Stimulated activated CD8-positive, alpha-beta memory T cell treated with anti-CD3 and anti-CD28 coated beads, Interleukin-12 subunit alpha, Interleukin-12 subunit beta, amount 100 ng/mL, for 1 hour (primary cell): ENCODE data around the gene INPP4B.
"Not testable (repeated sequence)": the region's sequence is repeated elsewhere in the genome, so short reads cannot be mapped to it uniquely, and the experiment has no call there.

Source experiments
- DNase-seq: peaks from one replicate; pipeline ENCODE4 v3.0.0-alpha.2; 2020; ENCODE audit warnings: low read depth

The INPP4B gene

DNA sequence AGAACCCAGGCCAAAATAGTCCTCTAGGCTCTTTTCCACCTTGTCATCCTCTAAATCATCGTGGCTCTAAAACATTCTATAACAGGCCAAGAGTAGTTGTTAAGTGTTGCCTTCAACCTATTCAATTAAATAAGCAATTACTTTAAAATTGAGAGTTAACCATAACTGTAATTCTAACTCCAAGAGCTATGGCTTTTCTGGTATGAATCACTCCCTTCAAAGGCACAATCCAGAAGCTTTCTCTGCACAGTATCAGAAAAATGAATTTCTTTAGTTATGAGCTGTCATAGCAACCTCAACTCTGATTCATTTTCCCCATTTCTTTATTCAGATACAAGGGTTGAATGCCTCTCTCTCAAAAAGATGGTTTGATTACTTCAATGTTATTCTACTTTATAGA lies 21.7 kb downstream of the INPP4B start:
- no peak for DNase-seq

DNA sequence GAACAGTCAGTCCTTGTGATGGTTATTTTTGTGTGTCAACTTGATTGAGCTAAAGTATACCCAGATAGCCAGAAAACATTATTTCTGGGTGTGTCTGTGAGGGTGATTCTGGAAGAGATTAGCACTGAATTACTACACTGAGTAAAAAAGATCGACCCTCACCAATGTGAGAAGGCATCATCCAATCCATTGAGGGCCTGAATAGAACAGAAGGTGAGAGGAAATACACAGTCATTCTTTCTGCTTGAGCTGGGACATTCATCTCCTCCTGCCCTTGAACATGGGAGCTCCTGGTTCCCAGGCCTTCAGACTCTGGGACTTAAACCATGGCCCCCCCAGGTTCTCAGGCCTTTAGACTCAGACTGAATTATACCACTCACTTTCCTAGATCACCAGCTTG lies 22.3 kb downstream of the INPP4B start:
- DNase-seq = no peak

DNA sequence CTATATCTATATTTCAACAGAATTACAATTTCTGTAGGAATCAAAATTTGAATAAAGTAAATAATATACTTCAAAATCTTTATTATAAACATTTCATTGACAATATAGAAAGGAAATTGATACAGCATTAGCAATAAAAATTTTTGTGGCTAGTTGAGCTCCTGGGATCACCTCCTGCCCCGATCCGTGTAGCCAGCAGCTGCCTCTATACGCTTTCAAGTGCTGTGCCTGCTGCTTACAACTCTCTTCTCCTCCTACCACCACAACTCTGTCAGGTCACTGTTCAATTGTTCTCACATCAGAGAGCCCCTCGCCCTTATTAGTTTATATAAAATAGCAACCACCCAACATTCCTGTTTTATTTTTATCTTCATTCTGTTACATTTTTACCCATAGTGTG lies 27.6 kb downstream of the INPP4B start:
- DNase-seq = no peak

DNA sequence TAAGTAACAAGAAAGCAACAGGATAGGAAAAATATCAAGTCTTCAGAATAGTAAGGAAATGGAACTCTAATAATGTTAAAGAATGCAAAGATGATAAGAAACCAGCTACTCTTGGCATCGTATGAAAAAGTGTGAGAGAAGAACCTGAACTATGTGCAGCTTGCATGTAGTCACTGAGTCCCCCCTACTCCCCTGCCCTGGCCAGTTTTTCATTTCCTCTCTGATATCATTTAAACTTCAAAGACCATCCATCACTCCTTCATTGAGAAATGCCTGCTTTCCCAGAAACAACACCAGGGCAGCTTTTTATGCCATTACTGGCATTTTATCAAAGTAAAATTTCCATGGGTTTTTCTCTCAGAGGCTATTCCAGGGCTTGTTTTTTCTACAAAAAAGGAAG lies 28.1 kb downstream of the INPP4B start:
- DNase-seq = no peak

DNA sequence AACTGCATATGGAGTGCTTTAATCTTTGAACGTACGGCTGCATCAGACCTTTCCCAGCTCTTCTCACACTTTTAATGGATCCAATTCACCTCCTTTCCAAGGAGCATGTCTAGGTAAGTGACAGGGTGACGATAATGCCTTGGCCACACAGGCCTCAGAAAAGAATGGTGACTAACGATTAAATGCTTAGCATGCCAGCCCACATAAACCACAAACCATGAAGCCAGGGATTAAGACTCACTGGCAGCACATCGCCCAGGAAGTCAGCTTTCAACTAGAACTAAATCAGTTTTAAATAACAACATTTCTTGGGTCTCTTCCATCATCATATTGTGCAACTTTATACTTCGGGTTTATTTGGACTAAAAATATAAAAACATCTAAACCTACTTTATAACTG lies 28.7 kb downstream of the INPP4B start:
- DNase-seq = no peak

DNA sequence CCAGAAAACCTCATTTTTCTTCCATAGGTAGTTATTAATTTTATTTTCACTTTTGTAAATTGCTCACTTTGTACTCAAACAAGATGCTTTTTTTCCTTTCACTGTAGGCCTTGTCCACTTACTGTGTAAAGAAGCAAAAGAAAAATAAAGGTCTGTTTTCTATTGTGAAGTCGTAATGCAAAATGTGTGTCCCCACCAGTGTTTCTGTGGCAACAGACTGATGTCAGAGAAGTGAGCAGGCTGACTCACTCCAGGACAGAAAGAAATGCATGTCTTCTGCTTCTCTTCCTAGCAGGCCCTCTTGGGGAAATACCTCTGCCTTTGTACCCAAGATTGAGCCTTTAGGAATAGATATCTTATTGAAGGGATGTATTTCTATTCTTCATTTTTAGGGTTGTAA lies 30.3 kb downstream of the INPP4B start:
- no peak for DNase-seq

DNA sequence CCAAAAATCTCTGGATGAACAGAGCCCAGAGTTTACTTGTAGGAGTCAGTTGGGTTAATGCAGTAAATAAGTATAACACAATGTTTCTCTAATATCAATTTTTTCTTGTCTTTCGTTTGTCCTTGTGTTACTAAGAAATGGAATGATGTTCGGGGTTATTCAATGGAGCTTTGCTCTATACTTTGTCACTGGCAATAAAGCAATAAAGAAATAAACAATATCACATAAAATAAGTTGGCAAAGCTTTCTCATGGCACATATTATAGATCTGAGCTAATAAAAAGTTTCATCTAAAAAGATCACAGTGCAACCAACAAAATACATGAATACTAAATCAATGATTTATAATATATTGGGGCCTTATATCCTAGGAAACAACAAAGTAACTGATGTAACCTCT lies 32.7 kb downstream of the INPP4B start:
- DNase-seq = no peak

DNA sequence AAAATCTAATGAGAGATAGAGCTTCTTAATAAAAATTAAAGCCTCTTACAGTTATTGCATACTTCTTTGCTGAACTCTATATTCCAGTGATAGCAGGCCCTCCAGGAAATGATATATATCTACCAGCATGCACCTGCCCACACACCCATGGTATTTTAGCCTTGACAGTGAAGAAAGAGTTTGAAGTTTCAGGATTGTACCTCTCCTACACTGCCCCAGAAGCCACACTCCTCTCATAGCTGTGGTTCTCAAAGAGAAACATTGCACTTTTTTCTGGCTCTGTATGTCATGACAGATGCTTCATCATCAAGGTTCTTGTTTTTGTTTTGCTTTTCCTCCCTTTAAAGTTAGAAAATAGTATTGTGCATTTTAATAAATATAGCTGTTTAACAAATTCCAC lies 34.0 kb downstream of the INPP4B start:
- no peak for DNase-seq

DNA sequence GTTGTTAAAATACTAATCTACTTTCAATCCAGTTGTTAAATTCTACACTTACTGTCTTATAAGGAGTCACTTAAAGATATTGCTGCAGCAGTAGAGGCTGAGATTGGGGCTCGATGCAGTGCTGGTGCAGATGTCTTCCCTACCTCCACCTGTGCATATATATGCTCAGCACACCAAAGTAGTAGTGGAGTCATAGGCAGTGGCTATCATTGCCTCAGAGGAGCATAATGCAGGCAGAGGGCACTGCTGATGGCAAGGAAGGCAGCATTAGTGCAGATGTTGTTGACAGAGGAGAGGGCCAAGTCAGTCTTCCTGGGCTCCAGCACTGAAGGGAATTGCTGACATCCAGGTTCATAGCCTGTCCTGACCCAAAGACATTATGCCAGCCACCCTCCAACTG lies 35.1 kb downstream of the INPP4B start:
- no peak for DNase-seq

DNA sequence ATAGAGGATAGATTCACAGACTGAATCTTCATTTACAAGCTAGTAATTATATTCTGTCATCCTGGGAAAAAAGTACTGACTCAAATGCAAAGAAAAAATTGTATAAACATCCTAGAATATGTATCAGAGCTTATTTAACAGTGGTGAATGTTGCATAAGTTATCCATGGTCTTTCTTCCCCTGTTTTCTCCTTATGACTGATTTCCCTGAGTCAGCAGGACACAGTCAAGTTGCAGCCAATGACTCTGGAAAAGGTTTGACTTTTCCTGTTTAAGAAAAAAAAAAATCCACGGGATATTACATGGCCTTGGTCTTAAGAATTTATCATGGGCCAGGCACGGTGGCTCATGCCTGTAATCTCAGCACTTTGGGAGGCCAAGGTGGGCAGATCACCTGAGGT lies 36.5 kb downstream of the INPP4B start:
- no peak for DNase-seq

DNA sequence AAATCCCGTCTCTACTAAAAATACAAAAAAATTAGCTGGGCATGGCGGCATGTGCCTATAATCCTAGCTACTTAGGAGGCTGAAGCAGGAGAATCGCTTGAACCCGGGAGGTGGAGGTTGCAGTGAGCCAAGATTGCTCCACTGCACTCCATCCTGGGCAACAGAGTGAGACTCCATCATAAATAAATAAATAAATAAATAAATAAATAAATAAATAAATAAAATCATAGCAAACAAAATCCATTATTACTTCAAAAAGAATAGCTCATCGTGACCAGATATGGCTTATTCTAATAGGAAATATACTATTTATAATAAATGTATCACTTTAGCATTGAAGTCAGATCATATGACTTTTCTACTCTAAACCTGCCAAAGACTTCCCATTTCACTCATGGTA lies 42.2 kb downstream of the INPP4B start:
- DNase-seq = not testable (repeated sequence)

DNA sequence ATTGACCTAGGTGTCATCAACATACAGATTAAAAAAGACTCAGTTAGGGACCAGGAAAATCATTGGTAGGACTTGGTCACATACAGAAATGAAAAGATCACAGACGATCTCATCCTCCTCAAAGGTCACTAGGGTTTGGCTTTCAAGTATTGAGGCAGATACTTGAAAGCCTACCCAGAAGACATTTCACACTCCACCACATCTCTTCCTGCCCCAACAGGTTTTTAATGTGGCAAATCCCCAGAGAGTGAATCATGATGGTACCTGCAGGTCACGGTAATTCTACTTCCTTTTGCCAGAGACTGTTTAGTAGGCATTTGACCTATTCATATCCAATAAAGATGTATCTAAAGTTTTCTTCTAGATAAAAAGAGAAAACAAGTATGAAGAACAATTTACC lies 44.1 kb downstream of the INPP4B start:
- no peak for DNase-seq

DNA sequence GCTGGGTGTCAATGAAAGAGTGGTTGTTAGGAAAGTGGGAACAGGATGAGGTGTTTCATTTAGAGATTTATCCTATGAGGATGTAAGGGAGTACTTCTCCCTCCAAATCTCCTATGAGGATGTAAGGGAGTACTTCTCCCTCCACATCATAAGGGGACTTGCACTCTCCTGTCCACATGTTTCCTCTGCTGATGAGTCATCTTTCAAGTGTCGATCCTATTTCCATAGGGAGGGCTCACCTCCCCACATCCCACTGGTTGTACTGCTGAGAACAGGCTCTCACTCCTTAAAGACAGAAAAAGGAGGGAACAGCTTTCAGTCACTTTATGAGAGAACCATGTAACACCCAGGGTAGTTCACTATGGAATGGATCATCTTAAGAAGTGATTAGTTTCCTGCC lies 65.0 kb downstream of the INPP4B start:
- DNase-seq = no peak

DNA sequence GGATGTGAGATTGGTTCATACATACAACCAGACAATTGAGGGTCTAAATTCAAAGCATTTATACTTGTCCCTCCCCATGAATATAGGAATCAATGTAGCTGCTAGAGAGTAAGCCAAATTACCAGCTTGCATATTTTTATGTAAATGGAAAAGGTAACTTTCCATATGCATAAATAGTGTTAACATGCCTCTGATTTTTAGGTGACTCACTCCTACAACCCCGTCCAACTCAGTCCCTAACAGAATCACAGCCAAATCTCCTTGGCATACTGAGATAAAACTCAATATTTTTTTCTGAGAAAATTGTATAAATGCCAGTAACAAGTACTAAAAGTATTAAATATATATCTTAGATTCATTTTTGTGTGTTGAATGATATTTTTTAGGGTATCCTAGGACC lies 67.2 kb downstream of the INPP4B start:
- DNase-seq = no peak

DNA sequence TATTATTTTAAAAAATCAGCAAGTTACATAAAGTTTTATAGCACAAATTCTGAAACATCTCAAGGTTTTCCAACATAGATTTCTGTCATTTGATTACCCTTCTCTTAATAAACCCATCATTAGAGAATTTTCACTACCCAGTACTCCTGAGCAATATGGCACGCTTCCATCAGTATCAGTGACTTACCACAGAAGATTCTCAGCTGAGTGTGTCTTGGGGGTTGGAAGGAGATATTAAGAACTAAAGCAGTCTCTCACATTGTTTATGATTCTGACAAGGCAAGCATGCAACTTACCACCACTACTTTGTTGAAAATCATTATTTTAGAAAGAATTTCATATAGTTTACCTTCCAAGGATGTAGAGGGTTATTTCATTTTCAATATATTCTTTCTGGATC lies 67.7 kb downstream of the INPP4B start:
- no peak for DNase-seq

DNA sequence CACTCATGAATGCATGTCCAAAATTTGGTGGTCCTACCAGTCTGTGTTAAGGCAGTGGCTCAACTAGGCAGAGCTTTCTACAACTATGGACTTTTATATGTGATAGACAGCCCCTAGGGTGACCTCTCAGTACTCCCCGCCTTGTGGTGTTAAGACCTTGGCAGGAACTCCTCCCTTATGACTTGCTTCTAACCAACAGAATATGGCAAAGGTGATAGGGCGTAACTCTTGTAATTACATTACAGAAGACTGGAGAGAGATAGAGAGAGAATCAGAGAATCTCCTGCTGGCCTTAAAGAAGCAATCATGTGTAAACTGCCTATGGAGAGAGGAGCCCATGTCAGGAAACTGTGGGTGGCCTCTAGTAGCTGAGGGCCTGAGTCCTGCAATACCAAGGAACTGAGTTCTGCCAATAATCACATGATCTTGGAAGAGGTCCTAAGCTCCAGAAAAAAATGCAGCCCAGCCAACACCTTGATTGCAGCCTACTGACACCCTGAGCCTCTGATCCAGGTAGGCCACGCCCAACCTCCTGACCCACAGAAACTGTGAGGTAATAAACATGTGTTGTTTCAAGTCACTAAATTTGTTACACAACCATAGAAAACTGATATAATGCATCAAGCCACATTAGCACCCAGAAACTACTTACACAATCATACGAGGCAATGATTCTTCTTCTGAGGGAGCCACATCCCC lies 68.9 kb downstream of the INPP4B start:
- DNase-seq = no peak

DNA sequence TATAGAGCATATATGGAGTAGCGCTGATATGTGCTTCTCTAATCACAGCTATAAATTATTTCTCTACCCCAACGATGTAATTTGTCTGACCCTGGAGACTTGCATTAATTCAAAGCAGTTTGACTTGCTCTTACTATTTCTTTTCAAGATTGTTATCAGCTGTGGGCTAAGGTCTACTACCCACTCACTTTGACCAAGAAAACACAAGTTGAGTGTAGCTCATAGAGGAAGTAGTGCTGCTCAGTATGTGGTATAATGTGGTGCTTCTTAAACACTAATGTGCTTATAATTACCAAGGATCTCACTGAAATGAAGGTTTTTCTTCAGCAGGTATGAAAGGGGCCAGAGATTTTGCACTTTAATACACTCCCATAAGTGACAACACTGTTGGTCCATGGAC lies 70.1 kb downstream of the INPP4B start:
- no peak for DNase-seq

DNA sequence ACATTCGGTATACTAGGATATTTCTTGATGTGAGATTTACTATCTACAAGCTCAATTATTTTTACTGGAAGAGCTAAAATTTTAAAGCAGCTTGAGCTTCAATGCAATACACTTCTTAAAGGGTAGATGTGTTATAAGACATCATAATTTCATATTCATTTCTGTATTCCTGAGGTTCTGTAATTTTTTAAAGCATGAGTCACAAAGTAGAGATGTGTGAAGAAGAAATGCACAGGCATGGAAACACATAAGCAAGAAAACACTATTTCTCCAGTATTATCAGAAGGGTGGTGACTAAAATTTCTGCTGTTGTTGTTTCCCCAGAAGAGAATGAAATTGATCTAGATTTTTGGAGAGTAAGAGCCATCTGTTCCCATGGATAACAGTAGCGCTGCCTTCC lies 72.6 kb downstream of the INPP4B start:
- DNase-seq = no peak

DNA sequence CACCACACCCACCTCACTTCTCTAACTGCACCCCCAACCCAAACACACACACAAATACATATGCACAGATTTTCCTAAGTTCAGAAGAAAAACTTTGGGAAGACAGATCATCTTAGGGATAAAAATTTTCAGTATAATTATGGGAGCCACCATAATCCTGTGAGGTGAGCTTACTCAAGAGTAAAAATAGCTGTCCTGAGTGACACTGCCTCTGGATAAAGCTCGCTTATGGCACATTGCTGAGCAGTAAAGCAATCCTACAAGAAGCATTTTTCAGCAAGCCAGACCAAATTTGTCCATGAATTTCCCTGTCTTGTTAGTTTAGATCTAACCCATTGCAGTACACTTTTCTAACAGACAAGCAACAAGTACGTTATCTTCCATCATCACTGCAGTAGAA lies 83.8 kb downstream of the INPP4B start:
- DNase-seq = no peak

DNA sequence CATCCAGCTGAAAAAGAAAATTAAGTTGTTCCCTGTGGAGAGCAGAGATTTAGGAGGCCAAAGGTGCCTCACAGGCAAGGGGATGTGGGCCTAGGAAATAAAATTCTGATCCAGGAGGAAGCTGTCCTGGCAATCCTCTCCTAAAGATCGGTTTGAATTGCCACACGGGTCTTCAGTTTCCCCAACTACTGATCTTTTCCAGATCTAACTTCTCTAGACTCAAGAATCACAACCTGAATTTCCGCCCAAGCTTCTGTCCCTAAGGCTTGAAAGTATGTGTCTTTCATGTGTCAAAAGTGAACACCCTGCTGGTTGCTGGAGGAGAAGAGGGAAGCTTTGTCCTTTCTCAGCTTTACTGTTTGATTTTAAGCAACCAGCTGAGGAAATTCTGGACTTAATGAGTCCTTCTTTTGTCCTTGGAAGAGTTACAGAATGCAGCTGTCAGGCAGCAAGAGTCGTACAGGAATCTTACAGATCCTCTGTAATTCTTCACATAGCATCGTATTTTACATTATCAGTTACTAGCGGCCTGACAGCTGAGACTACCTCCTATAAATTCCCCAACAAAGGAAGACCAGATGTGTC lies 93.8 kb downstream of the INPP4B start:
- DNase-seq = no peak

DNA sequence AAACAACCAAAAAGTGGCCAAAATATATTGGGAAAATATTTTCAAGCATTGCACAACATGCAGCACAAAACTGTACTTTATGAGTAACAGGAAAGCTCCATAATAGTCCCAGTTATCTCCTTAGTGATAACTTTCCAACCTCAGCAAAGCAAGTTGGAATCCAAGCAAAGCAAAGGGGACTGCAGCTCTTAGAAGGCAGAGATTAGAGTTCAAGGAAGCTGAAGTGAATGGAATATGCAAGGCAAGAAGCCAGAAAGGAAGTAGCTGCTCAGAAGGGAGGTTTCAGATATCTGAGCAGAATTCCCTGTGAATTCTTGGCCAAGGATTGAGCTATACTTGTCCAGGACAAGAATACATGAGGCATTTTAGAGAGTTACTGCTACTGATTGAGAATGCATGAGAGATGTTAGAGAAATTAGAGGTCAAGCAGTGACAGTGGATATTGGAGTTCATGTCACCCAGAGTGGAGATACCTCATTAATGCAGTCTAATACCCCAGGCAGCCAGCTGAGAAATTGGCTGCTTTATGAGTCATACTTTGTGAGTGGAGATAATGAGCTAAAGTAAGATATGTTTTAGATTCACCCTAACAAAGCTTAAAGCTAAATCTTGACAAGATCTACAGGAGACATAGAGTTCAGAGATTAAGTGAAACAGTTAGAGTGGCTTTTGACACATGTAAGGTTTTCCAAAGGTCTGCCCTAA lies 102.8 kb downstream of the INPP4B start:
- DNase-seq = no peak

DNA sequence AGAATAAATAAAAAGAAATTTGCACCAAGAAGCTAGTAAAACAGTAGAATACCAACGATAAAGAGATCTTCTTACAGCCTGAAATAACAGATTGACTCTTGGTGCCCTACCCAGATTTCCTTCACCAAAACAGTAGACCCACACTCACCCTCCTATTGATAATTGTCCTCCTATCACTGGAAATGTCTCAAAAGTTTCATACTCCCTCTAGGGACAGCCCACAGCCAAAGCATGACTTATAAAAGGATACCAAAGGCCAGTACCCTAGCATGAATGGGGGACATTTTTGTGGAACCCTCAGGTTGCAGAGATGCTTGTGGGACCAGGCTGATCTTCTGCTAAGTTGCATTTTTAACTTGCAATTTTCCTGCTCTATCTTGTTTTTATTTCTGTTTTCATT lies 104.1 kb downstream of the INPP4B start:
- DNase-seq = no peak

DNA sequence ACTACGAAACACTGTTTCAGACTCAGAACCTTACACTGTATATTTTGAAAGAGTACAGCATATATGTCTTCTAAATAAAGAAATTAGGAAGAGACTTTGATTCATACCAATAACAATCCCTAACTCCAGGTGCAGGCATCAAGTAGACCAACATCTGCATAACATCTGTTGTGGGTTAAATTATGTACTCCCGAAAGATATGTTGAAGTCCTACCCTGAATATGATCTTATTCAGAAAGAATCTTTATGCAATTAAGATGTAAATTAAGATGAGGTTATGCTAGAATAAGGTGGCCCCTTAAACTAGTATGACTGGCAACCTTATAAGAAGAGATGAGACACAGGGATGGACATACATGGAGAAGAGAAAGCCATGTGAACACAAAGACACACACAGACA lies 117.9 kb downstream of the INPP4B start:
- no peak for DNase-seq

DNA sequence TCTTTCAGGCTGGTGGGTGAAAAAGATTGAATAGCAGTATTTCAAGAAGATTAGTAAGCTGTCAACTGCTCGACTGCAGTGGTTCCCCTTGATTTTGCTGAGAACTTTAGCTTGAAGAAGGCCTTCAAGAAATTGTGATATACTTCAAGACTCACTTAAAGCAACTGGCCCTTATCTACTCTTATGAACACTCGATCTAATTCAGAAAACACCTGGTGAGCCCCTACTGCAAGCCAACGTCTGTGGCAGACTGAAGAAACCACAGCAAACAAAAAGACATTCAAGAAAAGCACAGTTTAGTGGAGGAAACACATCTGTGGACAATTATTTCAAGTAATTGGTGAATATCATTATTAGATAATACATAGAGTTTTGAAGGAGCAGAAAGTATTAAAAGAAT lies 119.0 kb downstream of the INPP4B start:
- no peak for DNase-seq
